Endothelial cell of umbilical vein (primary cell): ENCODE data around the gene NDUFB1. TPM values are rescaled to one million over a fixed set of nuclear protein-coding genes. Genes with fewer than 3 reads are reported as not detected.

Source experiments
- BruUV-seq: library from RNA; stranded (reverse); fragments of 400-500 nt; replicated peaks from 2 replicates; lab custom pipeline; 2021; lab: Mats Ljungman, UMichigan
- CTCF ChIA-PET: fragments of 300-600, 350-600 bp; sonication (Branson Sonifier 250); formaldehyde crosslinking; loops from one replicate; lab custom pipeline; 2021; ENCODE audit warnings: antibody characterized with exemption, inconsistent platforms; lab: Charles Lee
- POLR2A ChIA-PET: fragments of 300-600, 350-600 bp; sonication (Branson Sonifier 250); formaldehyde crosslinking; loops from one replicate; lab custom pipeline; 2021; ENCODE audit warnings: antibody characterized with exemption, inconsistent platforms; lab: Charles Lee
- DNase-seq: peaks from one replicate; pipeline ENCODE4 v3.0.0-alpha.2; 2011; ENCODE audit warnings: low read depth, low spot score
- FAIRE-seq: peaks from 2 replicates; lab custom pipeline; 2011; peaks lifted over from hg19 to GRCh38; lab: Jason Lieb, UNC
- H2AFZ ChIP-seq: 2 replicates; pipeline ENCODE4 v1.6.0; 2012; ENCODE audit warnings: low read depth, low read length, control low read depth, inconsistent platforms
- H3K27ac ChIP-seq: 2 replicates; pipeline ENCODE4 v1.5.1; 2011; ENCODE audit warnings: low read depth, mild to moderate bottlenecking, control low read depth, low read length, moderate library complexity; ENCODE audit not compliant: insufficient read depth
- H3K27me3 ChIP-seq, 2 experiments: 2 replicates each; pipeline versions ENCODE4 v1.6.0 to v1.6.1; 2011; ENCODE audit warnings: low read length in 2 of 2, mixed read lengths in 1 of 2; ENCODE audit not compliant: control insufficient read depth in 2 of 2, insufficient read depth in 2 of 2
- H3K36me3 ChIP-seq, 2 experiments: 2 replicates in 1 of 2; 3 replicates in 1 of 2; pipeline ENCODE4 v1.5.1; 2011; ENCODE audit warnings: low read length in 2 of 2, mild to moderate bottlenecking in 1 of 2, moderate library complexity in 1 of 2; ENCODE audit not compliant: control insufficient read depth in 2 of 2, insufficient read depth in 2 of 2; ENCODE audit errors: extremely low read depth in 1 of 2
- H3K4me1 ChIP-seq: 3 replicates; pipeline ENCODE4 v1.5.1; 2011; ENCODE audit warnings: mild to moderate bottlenecking, low read length; ENCODE audit not compliant: control insufficient read depth, insufficient read depth; ENCODE audit errors: extremely low read depth
- H3K4me2 ChIP-seq: 2 replicates; pipeline ENCODE4 v1.6.1; 2011; ENCODE audit warnings: low read length, control low read depth, mixed read lengths; ENCODE audit not compliant: insufficient read depth
- H3K4me3 ChIP-seq, 3 experiments: fragments of 200-600 bp in 1 of 3; sonication (generic), shearing (Covaris generic) in 1 of 3; replicated peaks in 1 of 3; 2 replicates each; pipeline ENCODE4 v1.5.1; 2011 to 2016; ENCODE audit warnings: control low read depth in 3 of 3, low read length in 3 of 3, mild to moderate bottlenecking in 2 of 3, inconsistent platforms in 1 of 3, low read depth in 1 of 3, moderate library complexity in 1 of 3; ENCODE audit not compliant: insufficient read depth in 1 of 3
- H3K79me2 ChIP-seq: 2 replicates; pipeline ENCODE4 v1.6.0; 2012; ENCODE audit warnings: low read length, inconsistent platforms; ENCODE audit not compliant: control insufficient read depth, insufficient read depth
- H3K9ac ChIP-seq: replicated peaks from 2 replicates; pipeline ENCODE3; 2011; ENCODE audit warnings: low read length, control low read depth; ENCODE audit not compliant: insufficient read depth; ENCODE audit errors: extremely low read depth
- H3K9me1 ChIP-seq: replicated peaks from 3 replicates; pipeline ENCODE4 v1.6.0; 2011; ENCODE audit warnings: mild to moderate bottlenecking, low read length; ENCODE audit not compliant: control insufficient read depth, insufficient read depth; ENCODE audit errors: extremely low read depth
- H3K9me3 ChIP-seq: replicated peaks from 2 replicates; pipeline ENCODE4 v1.5.1; 2012; ENCODE audit warnings: low read length, inconsistent platforms; ENCODE audit not compliant: control insufficient read depth, insufficient read depth
- H4K20me1 ChIP-seq: replicated peaks from 2 replicates; pipeline ENCODE3; 2011; ENCODE audit warnings: mild to moderate bottlenecking, low read length; ENCODE audit not compliant: control insufficient read depth, insufficient read depth; ENCODE audit errors: extremely low read depth
- CTCF ChIP-seq, 2 donors: IDR thresholded peaks; 1 replicate in 1 of 2; 2 replicates in 1 of 2; pipeline ENCODE4 v1.5.1; 2011; ENCODE audit warnings: low read length in 2 of 2, mild to moderate bottlenecking in 2 of 2, moderate library complexity in 2 of 2, control low read depth in 1 of 2, inconsistent platforms in 1 of 2, low read depth in 1 of 2; ENCODE audit not compliant: insufficient read depth in 1 of 2; ENCODE audit errors: extremely low read depth in 1 of 2
- EZH2 ChIP-seq: IDR thresholded peaks from 2 replicates; pipeline ENCODE4 v1.6.1; 2012; ENCODE audit warnings: borderline replicate concordance, low read depth, mild to moderate bottlenecking, moderate library complexity, low read length, inconsistent platforms; ENCODE audit not compliant: severe bottlenecking
- FOS ChIP-seq: IDR thresholded peaks from 2 replicates; pipeline ENCODE4 v1.6.1; 2011; ENCODE audit warnings: mild to moderate bottlenecking, low read length, moderate library complexity, borderline replicate concordance; ENCODE audit not compliant: insufficient read depth
- GATA2 ChIP-seq: IDR thresholded peaks from 2 replicates; pipeline ENCODE4 v1.7.0; 2011; ENCODE audit warnings: low read depth, mild to moderate bottlenecking, moderate library complexity, mixed read lengths, low read length; ENCODE audit not compliant: insufficient read length, insufficient read depth
- JUN ChIP-seq: IDR thresholded peaks from 2 replicates; pipeline ENCODE4 v1.6.1; 2011; ENCODE audit warnings: borderline replicate concordance, low read depth; ENCODE audit not compliant: insufficient read length, insufficient read depth
- MAX ChIP-seq: IDR thresholded peaks from 2 replicates; pipeline ENCODE4 v1.6.1; 2011; ENCODE audit not compliant: insufficient read depth, insufficient read length
- MYC ChIP-seq: IDR thresholded peaks from one replicate; pipeline ENCODE4 v1.6.1; 2011; ENCODE audit warnings: mild to moderate bottlenecking, low read depth, low read length
- POLR2A ChIP-seq: IDR thresholded peaks from 2 replicates; pipeline ENCODE4 v1.6.1; 2012; ENCODE audit warnings: low read depth, mild to moderate bottlenecking, control low read depth, low read length
- POLR2AphosphoS5 ChIP-seq: IDR thresholded peaks from 2 replicates; pipeline ENCODE4 v1.6.1; 2012; ENCODE audit warnings: low read depth, mild to moderate bottlenecking, control low read depth, low read length, moderate library complexity; ENCODE audit not compliant: insufficient read depth
- dilution Hi-C: fragments of 300-500 bp; cut with MboI; formaldehyde crosslinking; loops from one replicate; pipeline ENCODE4 v1.15.0; 2019; ENCODE audit warnings: low sequenced_read_pairs; ENCODE audit not compliant: extremely low pct_ligation_motif_present
- intact Hi-C: fragments of 100-400 bp; cut with micrococcal nuclease; formaldehyde crosslinking; loops from one replicate; pipeline ENCODE4 v1.10.0; 2022
- polyA plus RNA-seq, 4 experiments: library from polyadenylated mRNA; depleted of rRNA in 3 of 4; stranded (reverse) in 3 of 4; unstranded in 1 of 4; fragments of >200 nt; gene quantifications; 2 replicates each; pipeline versions ENCODE4 v1.2.1 to v1.2.3, GENCODE V29; 2011 to 2012; ENCODE audit warnings: missing spikeins in 1 of 4
- total RNA-seq: library from RNA; stranded (reverse); gene quantifications from 2 replicates; pipeline ENCODE4 v1.2.3, GENCODE V29; 2021

Gene NDUFB1
- total and polyA plus RNA-seq, 2 donors (not counting 3 experiments of a cell fraction or from before 2014, with no cell fraction given) = 95.2 to 267 TPM

- H3K4me2 ChIP-seq = no peak overlapping the region
- H2AFZ ChIP-seq = no peak overlapping the region
- TF ChIP-seq EZH2 = no peak
- no peak for TF ChIP-seq FOS
- no peak for TF ChIP-seq MAX
- no peak for TF ChIP-seq POLR2A
- TF ChIP-seq MYC = no peak
- no peak for TF ChIP-seq CTCF (IDR thresholded peaks at IDR 0.05; ENCODE audit: extremely low read depth in 1 of 2, insufficient read depth in 1 of 2, low read depth in 1 of 2, low read length in 2 of 2)
- no peak for TF ChIP-seq JUN
- no peak for TF ChIP-seq GATA2
- TF ChIP-seq POLR2AphosphoS5 = no peak
- no TSS peak for BruUV-seq
- no peaks in the 10 kb centered on the region for H3K9me1 ChIP-seq
- intact Hi-C loops = loop anchor here (5.0 to 10.0 kb wide), 3 partner anchors 127 to 1075 kb away; partner anchors contain the start of genes FBLN5, LYSET and MOAP1
- no peaks in the 10 kb centered on the region for H3K9me3 ChIP-seq
- no peak overlapping the region for H3K9ac ChIP-seq
- peaks cover 0 to 1% of the 10 kb centered on the region in 2 experiments for H3K27me3 ChIP-seq
- ChIA-PET POLR2A (no interaction called here), CTCF (interaction anchor here (4.0 kb wide), 1 partner anchor 12 kb away, joined by 145 read pairs; the partner anchor contains the start of genes CPSF2 and NDUFB1)
- peaks cover 5% of the 10 kb centered on the region for H3K79me2 ChIP-seq
- no peak for DNase-seq
- no peak overlapping the region for H3K27ac ChIP-seq
- H3K36me3 ChIP-seq = no peaks in the 10 kb centered on the region
- H3K4me1 ChIP-seq = peaks cover 5% of the 10 kb centered on the region
- no peak for FAIRE-seq
- no peak overlapping the region for H3K4me3 ChIP-seq
- dilution Hi-C loops = no loop called here
- H4K20me1 ChIP-seq = no peaks in the 10 kb centered on the region
Observed at GRCh38 chr14:92109490-92109889, 12.0 kb downstream of the NDUFB1 start.
